Measurements from ENCODE around the gene CADPS2. TPM values are rescaled to one million over a fixed set of nuclear protein-coding genes. Genes with fewer than 3 reads are reported as not detected.

Gene CADPS2
- polyA plus RNA-seq, 3 donors, result not detected

DNA sequence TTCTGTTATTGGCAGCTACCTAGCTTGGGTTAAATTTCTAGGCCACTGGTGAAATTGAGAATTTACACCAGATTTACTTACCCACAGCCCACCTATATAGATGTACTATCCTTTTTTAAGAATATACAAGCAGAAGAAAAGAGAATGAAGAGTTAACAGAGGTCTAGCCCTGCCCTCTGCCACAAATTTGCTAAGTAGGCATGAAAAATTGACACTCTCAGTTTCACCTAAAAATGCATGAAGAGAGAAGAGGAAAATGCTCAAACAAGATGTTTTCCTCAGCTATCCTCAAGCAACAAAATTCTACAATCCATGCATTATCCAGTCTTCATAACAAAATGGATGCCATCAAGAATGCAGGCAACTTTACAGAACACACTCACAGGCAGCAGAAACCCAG, 158.9 kb downstream of the CADPS2 start:
- no peaks in the 10 kb centered on the region for H4K20me1 ChIP-seq (ENCODE audit: insufficient read depth, low read length)
- H3K36me3 ChIP-seq (replicated peaks in 1 of 2; ENCODE audit: control insufficient read depth in 1 of 2, insufficient read depth in 2 of 2, low read length in 2 of 2), result no peaks in the 10 kb centered on the region
- intact Hi-C loops (cut with micrococcal nuclease), result no loop called here
- H3K4me2 ChIP-seq (replicated peaks; ENCODE audit: extremely low read depth, low read length, poor library complexity, severe bottlenecking), result no peak overlapping the region
- no peak for DNase-seq
- no peaks in the 10 kb centered on the region for H3K4me1 Mint-ChIP-seq
- H3K27ac Mint-ChIP-seq, result peak overlapping the region in 1 of 7 donors; percentile 26
- H3K27me3 Mint-ChIP-seq (ENCODE audit: low read depth in 3 of 3), result peaks cover 0 to 2% (median 0%) of the 10 kb centered on the region in 3 donors
- no peaks in the 10 kb centered on the region for H3K27me3 ChIP-seq (ENCODE audit: control insufficient read depth in 2 of 2, insufficient read depth in 2 of 2, low read length in 2 of 2)
- TF ChIP-seq, protein P1, sequence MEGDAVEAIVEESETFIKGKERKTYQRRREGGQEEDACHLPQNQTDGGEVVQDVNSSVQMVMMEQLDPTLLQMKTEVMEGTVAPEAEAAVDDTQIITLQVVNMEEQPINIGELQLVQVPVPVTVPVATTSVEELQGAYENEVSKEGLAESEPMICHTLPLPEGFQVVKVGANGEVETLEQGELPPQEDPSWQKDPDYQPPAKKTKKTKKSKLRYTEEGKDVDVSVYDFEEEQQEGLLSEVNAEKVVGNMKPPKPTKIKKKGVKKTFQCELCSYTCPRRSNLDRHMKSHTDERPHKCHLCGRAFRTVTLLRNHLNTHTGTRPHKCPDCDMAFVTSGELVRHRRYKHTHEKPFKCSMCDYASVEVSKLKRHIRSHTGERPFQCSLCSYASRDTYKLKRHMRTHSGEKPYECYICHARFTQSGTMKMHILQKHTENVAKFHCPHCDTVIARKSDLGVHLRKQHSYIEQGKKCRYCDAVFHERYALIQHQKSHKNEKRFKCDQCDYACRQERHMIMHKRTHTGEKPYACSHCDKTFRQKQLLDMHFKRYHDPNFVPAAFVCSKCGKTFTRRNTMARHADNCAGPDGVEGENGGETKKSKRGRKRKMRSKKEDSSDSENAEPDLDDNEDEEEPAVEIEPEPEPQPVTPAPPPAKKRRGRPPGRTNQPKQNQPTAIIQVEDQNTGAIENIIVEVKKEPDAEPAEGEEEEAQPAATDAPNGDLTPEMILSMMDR (IDR thresholded peaks at IDR 0.05), result no peak
- no peak overlapping the region for H3K4me3 ChIP-seq (replicated peaks in 1 of 3; ENCODE audit: low read depth in 2 of 3, low read length in 3 of 3)
- H3K4me1 ChIP-seq (ENCODE audit: control insufficient read depth in 1 of 2, insufficient read depth in 2 of 2, low read length in 2 of 2), result no peaks in the 10 kb centered on the region
- no peak overlapping the region for H3K27ac ChIP-seq (ENCODE audit: low read depth in 1 of 2, low read length in 2 of 2)
- H2AFZ ChIP-seq (ENCODE audit: insufficient read depth, low read depth, low read length, poor library complexity, severe bottlenecking), result no peak overlapping the region
- H3K9ac ChIP-seq (ENCODE audit: insufficient read depth, low read length, poor library complexity, severe bottlenecking), result no peak overlapping the region
- H3K9me3 ChIP-seq (replicated peaks in 1 of 2; ENCODE audit: control insufficient read depth in 1 of 2, insufficient read depth in 1 of 2, low read length in 2 of 2), result no peaks in the 10 kb centered on the region
- no peaks in the 10 kb centered on the region for H3K36me3 Mint-ChIP-seq
- H3K4me3 Mint-ChIP-seq, result no peak overlapping the region
- no peaks in the 10 kb centered on the region for H3K79me2 ChIP-seq (ENCODE audit: insufficient read depth, low read length)
- H3K9me3 Mint-ChIP-seq, result peaks cover 0 to 3% (median 0%) of the 10 kb centered on the region in 7 donors

DNA sequence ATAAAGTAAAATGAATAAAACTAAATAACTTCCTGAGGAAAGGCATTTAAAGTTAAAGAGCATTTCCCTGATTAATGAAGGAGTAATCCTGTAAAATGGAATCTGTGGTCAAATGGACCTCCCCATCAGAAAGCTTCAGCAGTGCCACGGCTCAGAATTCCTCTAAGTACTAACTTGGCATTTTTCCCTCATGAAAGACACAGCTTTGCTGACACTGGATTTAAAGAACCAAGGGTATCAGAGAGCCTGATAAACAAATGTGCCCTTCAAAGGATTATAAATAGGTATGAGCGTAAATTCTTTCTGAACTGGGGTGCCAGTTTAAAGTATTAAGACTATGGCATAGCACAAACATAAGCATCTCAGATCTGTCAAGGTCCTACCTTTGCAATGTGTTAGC, 159.4 kb downstream of the CADPS2 start:
- Histone ChIP-seq H3K9ac (ENCODE audit: insufficient read depth, low read length, poor library complexity, severe bottlenecking) (no peak overlapping the region), H3K4me1 (ENCODE audit: control insufficient read depth in 1 of 2, insufficient read depth in 2 of 2, low read length in 2 of 2) (no peaks in the 10 kb centered on the region), H3K4me3 (replicated peaks in 1 of 3; ENCODE audit: low read depth in 2 of 3, low read length in 3 of 3) (no peak overlapping the region), H3K9me3 (replicated peaks in 1 of 2; ENCODE audit: control insufficient read depth in 1 of 2, insufficient read depth in 1 of 2, low read length in 2 of 2) (no peaks in the 10 kb centered on the region), H3K4me2 (replicated peaks; ENCODE audit: extremely low read depth, low read length, poor library complexity, severe bottlenecking) (no peak overlapping the region), H4K20me1 (ENCODE audit: insufficient read depth, low read length) (no peaks in the 10 kb centered on the region), H3K79me2 (ENCODE audit: insufficient read depth, low read length) (no peaks in the 10 kb centered on the region), H3K27ac (ENCODE audit: low read depth in 1 of 2, low read length in 2 of 2) (no peak overlapping the region), H2AFZ (ENCODE audit: insufficient read depth, low read depth, low read length, poor library complexity, severe bottlenecking) (no peak overlapping the region), H3K36me3 (replicated peaks in 1 of 2; ENCODE audit: control insufficient read depth in 1 of 2, insufficient read depth in 2 of 2, low read length in 2 of 2) (no peaks in the 10 kb centered on the region), H3K27me3 (ENCODE audit: control insufficient read depth in 2 of 2, insufficient read depth in 2 of 2, low read length in 2 of 2) (no peaks in the 10 kb centered on the region)
- WGBS (ENCODE audit: insufficient coverage), result no CpG with 5 or more reads among the region's 2 CpGs
- Mint-ChIP-seq H3K27me3 (ENCODE audit: low read depth in 3 of 3) (peaks cover 0 to 2% (median 0%) of the 10 kb centered on the region in 3 donors), H3K9me3 (peaks cover 0 to 1% (median 0%) of the 10 kb centered on the region in 7 donors), H3K4me1 (no peaks in the 10 kb centered on the region), H3K36me3 (no peaks in the 10 kb centered on the region), H3K27ac (no peak overlapping the region), H3K4me3 (no peak overlapping the region)
- TF ChIP-seq, protein P1 (IDR thresholded peaks at IDR 0.05), result no peak
- intact Hi-C loops (cut with micrococcal nuclease), result no loop called here
- no peak for DNase-seq

Measured in CD14-positive monocyte (primary cell).